ENCODE data around the gene ZNF19. TPM values are rescaled to one million over a fixed set of nuclear protein-coding genes. Genes with fewer than 3 reads are reported as not detected.

The ZNF19 gene
- total RNA-seq, 1 donor from 2014 or later, result 1.7 TPM

DNA sequence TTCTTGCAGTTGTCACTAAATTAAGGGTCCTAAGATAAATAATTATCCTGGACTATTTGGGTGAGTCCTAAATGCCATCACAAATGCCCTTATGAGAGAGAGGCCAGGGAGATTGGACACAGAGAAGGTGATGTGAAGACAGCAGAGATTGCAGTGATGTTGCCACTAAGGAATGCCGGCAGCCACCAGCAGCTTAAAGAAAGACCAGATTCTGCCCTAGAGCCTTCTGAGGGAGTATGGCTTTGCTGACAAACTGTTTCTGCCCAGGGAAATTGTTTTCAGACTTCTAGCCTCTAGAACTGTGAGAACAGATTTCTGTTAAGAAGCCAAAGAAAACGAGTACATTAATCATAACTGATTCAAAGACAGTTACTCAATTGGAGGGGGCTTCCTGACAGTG lies 17.1 kb downstream of the ZNF19 start:
- no peak for DNase-seq
- Histone ChIP-seq H3K36me3 (peaks cover 32% of the 10 kb centered on the region), H3K4me1 (no peaks in the 10 kb centered on the region), H3K27ac (replicated peaks) (no peak overlapping the region), H3K9me3 (replicated peaks) (no peaks in the 10 kb centered on the region), H3K4me3 (no peak overlapping the region), H3K27me3 (ENCODE audit: low read depth) (no peaks in the 10 kb centered on the region)
- intact Hi-C loops (cut with micrococcal nuclease), result no loop called here
- TF ChIP-seq, protein P1, sequence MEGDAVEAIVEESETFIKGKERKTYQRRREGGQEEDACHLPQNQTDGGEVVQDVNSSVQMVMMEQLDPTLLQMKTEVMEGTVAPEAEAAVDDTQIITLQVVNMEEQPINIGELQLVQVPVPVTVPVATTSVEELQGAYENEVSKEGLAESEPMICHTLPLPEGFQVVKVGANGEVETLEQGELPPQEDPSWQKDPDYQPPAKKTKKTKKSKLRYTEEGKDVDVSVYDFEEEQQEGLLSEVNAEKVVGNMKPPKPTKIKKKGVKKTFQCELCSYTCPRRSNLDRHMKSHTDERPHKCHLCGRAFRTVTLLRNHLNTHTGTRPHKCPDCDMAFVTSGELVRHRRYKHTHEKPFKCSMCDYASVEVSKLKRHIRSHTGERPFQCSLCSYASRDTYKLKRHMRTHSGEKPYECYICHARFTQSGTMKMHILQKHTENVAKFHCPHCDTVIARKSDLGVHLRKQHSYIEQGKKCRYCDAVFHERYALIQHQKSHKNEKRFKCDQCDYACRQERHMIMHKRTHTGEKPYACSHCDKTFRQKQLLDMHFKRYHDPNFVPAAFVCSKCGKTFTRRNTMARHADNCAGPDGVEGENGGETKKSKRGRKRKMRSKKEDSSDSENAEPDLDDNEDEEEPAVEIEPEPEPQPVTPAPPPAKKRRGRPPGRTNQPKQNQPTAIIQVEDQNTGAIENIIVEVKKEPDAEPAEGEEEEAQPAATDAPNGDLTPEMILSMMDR (IDR thresholded peaks at IDR 0.05; ENCODE audit: borderline replicate concordance), result no peak

DNA sequence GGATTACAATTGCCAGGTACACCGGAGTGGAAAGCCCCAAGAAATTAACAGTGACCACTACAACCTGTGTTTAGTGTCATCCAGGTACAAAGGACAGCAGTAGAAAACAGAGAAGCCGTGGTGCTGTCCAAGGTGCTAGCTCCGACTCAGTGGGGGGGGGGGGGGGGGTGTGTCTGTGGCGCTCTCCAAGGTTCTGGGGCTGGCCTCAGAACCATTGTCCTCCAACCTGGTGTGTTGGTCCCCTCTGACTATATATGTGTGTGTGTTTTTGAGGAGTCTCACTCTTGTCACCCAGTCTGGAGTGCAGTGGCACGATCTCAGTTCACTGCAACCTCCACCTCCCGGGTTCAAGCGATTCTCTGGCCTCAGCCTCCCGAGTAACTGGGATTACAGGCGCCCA lies 21.3 kb downstream of the ZNF19 start:
- H3K9me3 ChIP-seq (replicated peaks), result no peaks in the 10 kb centered on the region
- no peak overlapping the region for H3K4me3 ChIP-seq
- no peaks in the 10 kb centered on the region for H3K27me3 ChIP-seq (ENCODE audit: low read depth)
- intact Hi-C loops (cut with micrococcal nuclease), result no loop called here
- TF ChIP-seq, protein P1 (IDR thresholded peaks at IDR 0.05; ENCODE audit: borderline replicate concordance), result no peak
- peaks cover 1% of the 10 kb centered on the region for H3K4me1 ChIP-seq
- no peak overlapping the region for H3K27ac ChIP-seq (replicated peaks)
- no peak for DNase-seq
- no peaks in the 10 kb centered on the region for H3K36me3 ChIP-seq

DNA sequence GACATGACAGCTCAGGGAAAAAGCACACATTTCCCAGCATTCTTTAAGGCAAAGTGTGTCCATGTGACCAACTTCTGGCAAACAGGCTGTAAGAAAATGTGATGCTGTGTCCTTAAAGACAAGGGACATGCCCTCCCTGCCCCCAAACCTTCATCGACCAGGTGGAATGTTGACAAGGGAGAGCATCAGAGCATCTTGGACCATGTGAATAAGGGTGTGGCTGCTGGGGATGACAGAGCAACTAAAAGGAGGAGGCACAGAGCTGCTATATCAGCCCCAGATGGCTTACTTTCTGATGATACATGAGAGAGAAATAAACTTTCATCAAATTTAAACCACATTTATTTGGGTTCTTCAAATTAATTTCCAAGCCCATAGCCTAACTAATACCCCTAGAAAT lies 24.9 kb downstream of the ZNF19 start:
- intact Hi-C loops (cut with micrococcal nuclease), result no loop called here
- TF ChIP-seq, protein P1 (IDR thresholded peaks at IDR 0.05; ENCODE audit: borderline replicate concordance), result no peak
- Histone ChIP-seq H3K4me1 (peaks cover 27% of the 10 kb centered on the region), H3K27ac (replicated peaks) (no peak overlapping the region), H3K27me3 (ENCODE audit: low read depth) (no peaks in the 10 kb centered on the region), H3K9me3 (replicated peaks) (no peaks in the 10 kb centered on the region), H3K4me3 (no peak overlapping the region), H3K36me3 (no peaks in the 10 kb centered on the region)
- no peak for DNase-seq

DNA sequence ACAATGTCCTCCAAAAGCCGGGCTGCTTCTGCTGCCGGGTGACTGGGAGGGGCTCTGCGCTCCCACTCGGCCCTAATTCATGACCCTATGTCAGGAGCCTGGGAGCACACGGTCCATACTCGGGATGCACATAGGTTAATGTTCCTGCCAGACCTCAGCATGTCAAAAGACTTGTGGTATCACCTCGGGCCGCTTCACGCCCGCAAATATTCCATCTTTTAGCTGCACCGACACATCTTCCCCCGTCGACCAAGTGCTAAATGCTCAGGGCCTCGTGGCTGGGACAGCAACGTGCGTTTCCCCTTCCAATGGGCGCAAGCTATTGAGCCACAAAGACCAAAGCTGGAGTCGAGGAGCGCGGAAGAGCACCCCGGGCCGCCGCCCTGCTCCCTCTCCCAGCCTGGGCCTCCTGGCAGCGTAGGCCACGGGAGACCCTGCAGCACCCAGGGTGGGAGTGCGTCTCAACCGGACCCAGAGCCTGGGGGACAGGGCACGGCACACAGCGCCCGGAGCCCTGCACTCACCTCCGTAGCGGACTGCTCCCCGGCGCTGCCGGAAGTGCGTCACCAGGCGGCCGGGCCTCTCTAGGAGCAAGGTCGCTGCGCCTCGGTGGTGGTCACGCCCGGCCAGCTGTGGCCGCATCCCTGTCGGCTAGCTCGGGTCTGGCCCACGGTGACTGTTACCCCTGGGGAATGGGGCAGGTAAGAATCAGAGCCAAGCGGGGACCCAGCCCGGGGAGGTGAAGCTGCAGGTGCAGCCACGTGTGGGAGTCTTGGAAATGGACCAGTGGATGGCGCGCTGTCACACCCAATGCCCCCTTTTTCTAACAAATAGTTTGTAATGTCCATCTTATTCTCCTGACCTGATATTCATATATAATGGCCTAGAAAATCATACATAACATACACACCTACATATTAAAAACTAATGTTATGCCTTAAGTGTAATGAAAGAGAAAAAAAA lies 27.2 kb downstream of the ZNF19 start, which contains the start of gene ZNF23:
ZNF23 (minus strand) TSS at position 562 of the 963 bp plus-strand sequence. CDS start 5,451 bp downstream, outside the sequence.
- Histone ChIP-seq H3K4me3 (peak within 1 kb of the TSS; percentile 88), H3K27me3 (ENCODE audit: low read depth) (no peaks in the 10 kb centered on the region), H3K27ac (replicated peaks) (peak within 1 kb of the TSS; percentile 88), H3K9me3 (replicated peaks) (no peaks in the 10 kb centered on the region), H3K36me3 (no peaks in the 10 kb centered on the region), H3K4me1 (peaks cover 27% of the 10 kb centered on the region)
- intact Hi-C loops (cut with micrococcal nuclease), result no loop called here
- TF ChIP-seq, protein P1 (IDR thresholded peaks at IDR 0.05; ENCODE audit: borderline replicate concordance), result peak; percentile 16
- DNase-seq, result peak; percentile 87

DNA sequence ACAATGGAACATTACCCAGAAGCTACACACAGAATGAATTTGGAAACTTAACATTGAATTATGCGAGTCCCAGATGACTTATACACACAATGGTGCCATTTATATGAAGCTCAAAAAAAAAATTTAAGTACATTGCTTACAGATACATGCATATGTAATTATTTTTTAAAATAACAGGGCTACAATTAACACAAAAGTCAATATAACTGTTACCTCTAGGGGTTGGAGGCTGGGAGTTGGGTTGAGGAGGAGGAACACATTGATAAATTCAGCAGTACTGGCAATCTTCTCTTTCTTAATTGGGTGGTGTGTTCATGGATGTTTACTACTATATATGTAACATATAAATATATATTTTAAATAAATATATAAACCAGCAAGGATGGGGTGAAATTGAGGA lies 28.2 kb downstream of the ZNF19 start:
- Histone ChIP-seq H3K4me1 (peaks cover 27% of the 10 kb centered on the region), H3K9me3 (replicated peaks) (no peaks in the 10 kb centered on the region), H3K27ac (replicated peaks) (no peak overlapping the region), H3K4me3 (peak overlapping the region; percentile 88), H3K27me3 (ENCODE audit: low read depth) (no peaks in the 10 kb centered on the region), H3K36me3 (peaks cover 8% of the 10 kb centered on the region)
- intact Hi-C loops (cut with micrococcal nuclease), result no loop called here
- TF ChIP-seq, protein P1 (IDR thresholded peaks at IDR 0.05; ENCODE audit: borderline replicate concordance), result no peak
- no peak for DNase-seq
